GM18526 (cell line): ENCODE measurements around the gene CCDC80.

Source experiments
- POLR2A ChIP-seq: IDR thresholded peaks from 3 replicates; pipeline ENCODE4 v1.6.1; 2011; ENCODE audit not compliant: insufficient read length; ENCODE audit errors: extremely low read depth

The CCDC80 gene, protein sequence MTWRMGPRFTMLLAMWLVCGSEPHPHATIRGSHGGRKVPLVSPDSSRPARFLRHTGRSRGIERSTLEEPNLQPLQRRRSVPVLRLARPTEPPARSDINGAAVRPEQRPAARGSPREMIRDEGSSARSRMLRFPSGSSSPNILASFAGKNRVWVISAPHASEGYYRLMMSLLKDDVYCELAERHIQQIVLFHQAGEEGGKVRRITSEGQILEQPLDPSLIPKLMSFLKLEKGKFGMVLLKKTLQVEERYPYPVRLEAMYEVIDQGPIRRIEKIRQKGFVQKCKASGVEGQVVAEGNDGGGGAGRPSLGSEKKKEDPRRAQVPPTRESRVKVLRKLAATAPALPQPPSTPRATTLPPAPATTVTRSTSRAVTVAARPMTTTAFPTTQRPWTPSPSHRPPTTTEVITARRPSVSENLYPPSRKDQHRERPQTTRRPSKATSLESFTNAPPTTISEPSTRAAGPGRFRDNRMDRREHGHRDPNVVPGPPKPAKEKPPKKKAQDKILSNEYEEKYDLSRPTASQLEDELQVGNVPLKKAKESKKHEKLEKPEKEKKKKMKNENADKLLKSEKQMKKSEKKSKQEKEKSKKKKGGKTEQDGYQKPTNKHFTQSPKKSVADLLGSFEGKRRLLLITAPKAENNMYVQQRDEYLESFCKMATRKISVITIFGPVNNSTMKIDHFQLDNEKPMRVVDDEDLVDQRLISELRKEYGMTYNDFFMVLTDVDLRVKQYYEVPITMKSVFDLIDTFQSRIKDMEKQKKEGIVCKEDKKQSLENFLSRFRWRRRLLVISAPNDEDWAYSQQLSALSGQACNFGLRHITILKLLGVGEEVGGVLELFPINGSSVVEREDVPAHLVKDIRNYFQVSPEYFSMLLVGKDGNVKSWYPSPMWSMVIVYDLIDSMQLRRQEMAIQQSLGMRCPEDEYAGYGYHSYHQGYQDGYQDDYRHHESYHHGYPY

DNA sequence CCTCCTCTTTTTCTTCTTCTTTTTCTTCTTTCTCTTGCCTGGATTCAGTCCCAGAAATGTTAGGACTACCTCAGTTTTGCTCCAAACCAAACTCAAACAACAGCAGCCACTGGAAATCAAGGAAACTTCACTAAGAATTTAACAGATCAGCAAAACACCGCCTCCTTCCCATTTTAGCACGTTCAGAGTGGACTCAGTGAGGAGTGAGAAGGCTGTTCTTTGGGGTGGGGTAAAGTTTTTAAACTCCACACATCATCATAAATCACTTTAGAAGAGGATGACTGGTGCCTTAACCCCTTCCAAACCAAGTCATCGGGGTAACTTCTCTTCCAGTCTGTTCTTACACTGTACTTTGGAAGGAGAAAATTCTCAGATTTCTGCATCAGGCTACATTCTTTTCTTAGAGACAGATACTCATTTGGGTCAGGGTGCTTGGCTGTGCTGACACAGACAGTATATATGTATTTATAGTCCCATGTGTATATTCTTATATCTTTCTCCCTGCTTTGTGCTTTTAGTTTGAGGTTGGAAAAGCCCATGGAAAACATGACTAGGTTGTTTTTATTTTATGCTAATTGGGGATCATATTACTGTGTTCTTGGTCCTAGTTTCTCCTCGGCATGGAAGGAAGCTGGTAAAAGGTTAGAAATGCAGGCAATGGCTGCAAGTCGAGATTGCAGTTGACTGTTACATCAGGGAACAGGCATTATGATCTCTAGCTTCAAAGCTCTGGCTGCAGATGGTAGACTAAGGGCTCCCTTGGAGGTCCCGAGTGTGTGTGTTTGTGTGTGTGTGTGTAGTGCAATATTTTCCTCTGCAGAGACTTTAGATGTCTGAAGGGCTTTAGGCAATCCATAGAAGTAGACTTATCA, at the start of gene CCDC80:
Gene CCDC80 (minus strand): TSS at position 214 of the 872 bp plus-strand sequence. CDS start 1,238 bp downstream, outside the sequence.
- no peak for TF ChIP-seq POLR2A

DNA sequence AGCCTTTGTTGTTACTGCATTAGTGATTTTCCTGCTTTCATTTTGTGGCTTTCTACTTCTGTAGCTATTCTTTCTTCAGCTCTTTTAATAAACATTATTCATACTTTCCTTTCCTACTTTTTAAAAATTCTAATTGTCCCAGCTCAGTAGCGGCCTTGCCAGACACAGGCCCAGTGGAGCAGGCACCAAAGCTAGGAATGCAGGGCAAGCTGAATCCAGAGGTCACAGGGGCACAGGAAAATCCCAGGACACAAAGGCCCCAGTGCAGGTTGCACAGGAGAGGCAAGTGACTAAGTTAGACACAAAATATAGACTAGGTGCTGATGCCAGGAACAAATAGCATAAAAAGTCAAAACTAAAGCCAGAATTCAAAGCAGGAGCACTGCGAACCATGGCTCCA, 49.0 kb upstream of the CCDC80 start:
- TF ChIP-seq POLR2A, result no peak

DNA sequence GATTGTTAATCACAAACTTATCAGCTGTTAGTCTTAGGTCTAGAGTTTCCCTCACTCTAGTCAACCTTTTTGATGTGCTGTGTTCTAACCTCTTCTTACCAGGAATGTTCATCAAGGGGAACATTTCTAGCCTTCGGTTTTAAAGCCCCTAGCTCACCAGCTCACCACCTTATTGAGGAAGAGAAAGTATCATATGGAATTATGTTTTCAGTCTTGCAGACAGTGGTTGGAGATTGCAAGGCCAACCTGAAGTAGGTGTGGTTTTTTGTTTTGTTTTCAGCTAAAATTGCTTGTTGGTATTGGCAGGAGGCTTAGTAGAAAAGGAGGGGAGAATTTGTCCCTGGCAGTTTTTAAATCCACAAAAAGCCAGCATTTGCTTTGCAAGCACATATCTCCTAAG, 48.4 kb upstream of the CCDC80 start:
- TF ChIP-seq POLR2A, result no peak

DNA sequence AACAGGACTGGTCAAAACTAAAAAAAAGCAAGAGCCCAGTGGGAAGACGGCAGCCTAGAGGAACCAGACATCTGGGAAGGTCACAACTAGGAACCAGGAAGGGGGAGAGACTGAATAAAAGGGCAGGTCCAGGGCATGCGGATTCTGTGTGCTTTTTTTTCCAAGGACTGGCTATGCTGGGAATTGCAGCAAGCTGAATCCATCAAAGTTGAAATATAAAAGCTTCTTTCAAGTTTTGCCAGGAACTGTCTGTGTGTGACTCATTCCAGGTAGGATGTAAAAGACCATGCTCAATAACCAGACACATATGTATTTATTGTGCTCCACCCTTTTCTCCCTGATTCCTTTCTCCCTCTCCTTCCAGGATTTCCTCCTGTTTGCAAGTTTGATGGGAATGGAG, 47.9 kb upstream of the CCDC80 start:
- TF ChIP-seq POLR2A, result no peak

DNA sequence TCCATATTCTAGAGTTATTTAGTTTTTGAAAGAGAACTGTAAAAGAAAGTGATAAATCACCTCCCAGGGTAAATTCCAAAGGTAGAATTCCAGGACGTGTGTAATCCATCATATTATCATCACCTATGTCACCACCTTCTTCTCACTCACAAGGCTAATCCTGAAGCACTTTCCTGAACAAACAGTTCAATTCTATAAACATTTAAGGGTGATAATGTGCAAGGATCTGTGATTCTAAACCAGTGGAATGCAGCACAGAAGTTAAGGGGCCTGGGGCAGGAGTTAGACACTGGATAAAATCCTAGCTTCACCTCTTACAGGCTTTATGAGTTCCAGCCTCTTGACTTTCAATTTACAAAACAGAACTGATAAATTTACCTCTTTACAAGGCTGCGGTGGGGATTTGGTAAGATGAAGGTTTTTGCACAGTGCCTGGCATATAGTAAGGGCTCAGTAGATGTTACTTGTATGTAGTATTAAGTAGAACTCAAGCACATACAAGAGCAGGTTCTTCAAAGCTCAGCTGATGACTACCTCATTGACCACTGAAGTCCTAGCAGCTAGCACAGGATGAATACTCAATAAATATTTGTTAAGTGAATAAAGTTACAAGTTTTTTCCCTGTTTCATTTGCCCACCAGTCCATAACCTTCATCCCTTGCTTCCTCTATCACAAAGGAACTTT, 47.3 kb upstream of the CCDC80 start:
- no peak for TF ChIP-seq POLR2A

DNA sequence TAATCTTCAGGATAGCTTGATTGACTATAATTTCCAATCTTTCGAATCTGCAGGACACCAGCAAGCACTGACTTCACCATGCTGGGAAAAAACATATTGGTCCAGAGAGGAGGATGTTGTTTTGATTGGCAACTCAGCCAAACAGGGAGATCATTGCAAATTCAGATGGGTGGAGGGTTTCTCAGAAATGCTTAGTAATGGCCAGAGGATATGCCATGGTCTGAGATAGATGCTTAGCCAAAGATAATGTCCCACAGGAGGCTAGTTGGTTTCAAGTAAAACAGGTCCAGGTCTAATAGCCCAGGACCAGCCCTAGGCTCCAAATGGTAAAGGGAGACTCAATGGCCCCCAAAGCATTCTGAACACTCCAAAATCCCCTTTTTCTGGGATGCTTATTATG, 46.7 kb upstream of the CCDC80 start:
- TF ChIP-seq POLR2A, result no peak

DNA sequence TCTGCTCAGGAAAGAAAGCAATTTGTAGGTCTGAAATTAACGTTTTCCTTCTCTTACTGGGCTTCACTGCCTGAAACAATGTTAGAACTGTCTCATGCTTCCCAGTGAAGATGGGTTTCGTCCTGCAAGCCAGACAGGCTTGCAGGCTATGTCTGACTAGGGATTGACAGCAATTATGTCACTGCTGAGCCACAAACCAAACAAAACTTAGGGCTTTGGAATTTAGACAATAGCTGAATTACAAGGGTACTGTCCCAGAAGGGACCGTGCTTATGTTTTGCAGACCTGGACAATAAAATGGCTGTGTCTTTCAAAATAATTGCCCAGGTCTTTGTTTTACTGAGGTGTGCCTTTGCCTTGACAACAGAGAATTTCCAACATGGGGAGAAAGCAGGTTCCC, 46.3 kb upstream of the CCDC80 start:
- no peak for TF ChIP-seq POLR2A

DNA sequence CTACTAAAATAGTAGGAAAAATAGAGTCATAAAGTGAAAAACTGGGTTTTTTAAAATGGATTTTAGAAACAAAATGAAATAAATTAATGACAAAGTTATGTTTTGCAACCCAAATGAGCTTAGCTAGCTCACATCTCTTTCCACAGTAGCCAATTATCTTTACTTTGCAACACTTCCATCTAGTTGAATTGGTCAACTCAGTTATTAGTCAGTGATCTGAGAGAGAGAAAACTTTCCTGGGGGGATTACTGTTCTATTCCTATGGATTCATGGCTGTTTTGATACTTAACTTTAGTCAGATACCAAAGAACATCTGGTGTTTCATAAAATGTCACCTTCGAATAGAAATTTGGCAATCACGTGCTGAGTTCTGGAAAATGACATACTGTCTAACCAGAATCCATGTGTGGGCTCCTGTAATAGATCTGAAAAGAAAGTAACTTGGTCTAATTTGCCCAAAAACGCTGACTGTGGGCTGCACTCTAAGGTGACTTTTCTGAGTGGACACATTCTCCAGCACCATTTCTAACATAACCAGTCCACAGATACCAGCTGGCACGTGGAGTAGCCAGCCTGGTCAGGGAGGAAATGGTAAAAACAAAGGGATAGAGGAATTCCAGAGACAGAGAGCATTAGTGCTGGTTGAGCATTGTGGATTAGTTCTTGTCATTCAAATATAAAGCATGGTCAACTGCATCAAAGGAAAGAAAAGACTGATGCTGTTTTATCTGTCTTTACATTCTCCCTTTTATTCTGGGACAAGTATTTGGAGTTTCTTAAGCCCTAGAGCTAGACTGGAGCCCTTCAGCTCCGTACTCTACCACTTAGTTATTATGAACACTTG, 45.2 kb upstream of the CCDC80 start:
- TF ChIP-seq POLR2A, result no peak

DNA sequence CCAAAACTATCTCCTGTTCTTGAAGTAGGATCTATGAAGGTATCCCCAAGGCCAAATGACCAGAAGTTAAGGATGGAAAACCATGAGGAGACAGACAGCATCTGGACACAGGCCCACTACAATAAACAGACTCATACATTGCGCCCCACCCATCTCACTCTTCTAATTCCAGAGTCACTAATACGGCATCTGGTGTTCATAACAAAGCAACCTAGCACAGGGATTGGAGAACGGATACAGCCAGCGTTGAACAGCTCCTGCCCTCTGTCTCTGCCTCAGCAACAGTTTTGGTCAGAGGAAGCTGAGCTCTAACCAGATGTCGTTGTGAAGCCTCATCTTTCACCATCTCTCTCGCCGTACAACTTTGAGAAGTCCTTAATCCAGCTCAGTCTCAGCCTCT, 44.5 kb upstream of the CCDC80 start:
- no peak for TF ChIP-seq POLR2A

DNA sequence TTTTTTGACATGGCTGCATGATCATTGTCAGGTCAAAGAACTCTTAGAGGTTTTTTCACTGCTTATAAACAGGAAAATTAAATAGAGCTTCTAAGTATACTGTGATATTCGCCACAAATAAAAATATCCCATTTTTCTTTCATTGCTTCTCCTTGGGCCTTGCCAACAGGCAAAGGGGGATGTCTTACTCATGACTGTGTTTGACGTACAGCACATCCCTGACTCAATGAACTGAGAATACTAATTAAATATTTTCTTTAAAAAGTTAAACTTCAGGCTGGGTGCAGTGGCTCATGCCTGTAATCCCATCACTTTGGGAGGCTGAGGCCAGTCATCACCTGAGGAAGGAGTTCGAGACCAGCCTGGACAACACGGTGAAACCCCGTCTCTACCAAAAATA, 41.4 kb upstream of the CCDC80 start:
- no peak for TF ChIP-seq POLR2A

DNA sequence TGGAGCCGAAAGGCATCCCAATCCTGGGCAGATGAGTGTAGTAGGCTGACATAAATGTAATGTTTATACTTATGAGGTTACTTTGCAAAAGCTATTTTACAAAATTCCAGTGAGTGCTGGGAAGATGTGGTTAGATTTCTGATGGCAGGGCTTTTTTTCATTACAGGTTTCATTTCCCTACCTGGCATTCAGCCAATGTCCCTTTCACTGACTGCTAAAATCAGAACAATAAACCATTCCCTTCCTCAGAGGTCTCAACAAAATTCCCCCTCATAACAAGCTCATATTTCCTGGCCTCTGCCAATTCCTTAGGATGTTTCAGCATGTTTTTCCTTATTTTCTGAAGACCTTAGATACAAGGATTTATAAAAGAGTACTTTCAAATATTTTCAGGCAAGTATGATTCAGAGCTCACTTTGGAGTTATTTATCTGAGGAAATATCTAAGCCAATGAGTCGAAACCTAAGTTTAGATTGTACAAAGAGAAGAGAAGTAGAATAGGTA, 40.9 kb upstream of the CCDC80 start:
- TF ChIP-seq POLR2A, result no peak

DNA sequence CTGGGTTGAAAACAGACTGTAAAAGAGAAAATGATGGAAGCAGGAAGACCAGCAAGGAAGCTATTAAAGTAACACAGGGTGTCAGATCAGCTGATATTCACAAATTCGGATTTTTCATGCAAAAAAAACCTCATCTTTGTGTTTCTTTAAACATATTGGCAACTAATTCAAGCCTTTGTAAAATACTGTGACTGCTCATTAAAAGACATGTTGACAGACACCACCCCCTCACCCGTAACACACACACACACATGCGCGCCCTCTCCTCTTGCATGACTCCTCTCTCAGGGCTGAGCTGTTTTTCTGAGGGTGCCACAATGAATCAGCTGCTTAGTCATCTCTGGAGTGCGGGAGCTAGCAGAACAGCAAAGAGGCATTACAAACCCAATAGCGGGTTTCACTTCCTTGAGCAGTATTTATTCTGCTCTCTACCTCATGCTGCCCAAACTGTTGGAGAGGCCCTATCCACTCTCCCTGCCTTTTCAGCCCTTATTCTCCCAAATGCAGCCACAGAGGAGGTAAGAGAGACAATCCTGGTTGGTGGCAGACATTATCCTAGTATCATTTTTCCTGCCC, 35.8 kb upstream of the CCDC80 start:
- no peak for TF ChIP-seq POLR2A

DNA sequence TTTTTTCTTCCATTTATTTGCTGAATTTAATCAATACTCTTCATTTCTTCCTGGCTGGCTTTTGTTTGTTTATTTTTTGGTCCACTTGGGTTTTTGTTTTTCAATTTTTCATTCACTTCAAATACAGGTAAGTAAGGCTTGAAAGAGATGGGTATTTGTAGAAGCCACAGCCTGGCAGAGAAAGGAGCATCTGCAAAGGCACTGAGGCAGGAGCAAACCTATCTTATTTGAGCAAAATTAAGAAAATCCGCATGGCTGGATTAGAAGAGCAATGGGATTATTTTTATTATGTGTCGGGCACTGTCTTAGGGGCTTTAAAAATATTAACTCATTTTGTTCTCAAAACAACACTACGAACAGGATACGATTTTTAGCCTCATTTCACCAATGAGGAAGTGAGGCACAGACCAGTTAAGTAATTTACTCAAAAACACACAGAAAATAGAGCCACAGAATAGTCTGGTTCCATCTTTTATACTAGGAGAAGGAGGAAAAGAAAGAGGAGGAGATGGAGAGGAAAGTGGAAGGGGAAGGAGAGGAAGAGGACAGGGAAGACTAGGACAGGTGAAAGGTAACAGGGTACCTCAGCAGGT, 35.1 kb upstream of the CCDC80 start:
- no peak for TF ChIP-seq POLR2A
